K562 (cell line): ENCODE measurements around the gene GABRB2. TPM values are rescaled to one million over a fixed set of nuclear protein-coding genes. Genes with fewer than 3 reads are reported as not detected.

Source experiments
- ATAC-seq: fragments of 200-7000 bp; cut with Tn5 transposase; 3 replicates; pipeline ENCODE4 v1.9.1; 2020; ENCODE audit warnings: moderate library complexity
- BruUV-seq: library from RNA; stranded (reverse); fragments of 400-500 nt; replicated peaks from 2 replicates; lab custom pipeline; 2021; lab: Mats Ljungman, UMichigan
- CTCF ChIA-PET: fragments of 300-600 bp; formaldehyde crosslinking; extraction: SDS; loops from one replicate; lab custom pipeline; 2021; ENCODE audit warnings: low intra/inter-chr PET ratio; lab: Yijun Ruan, JAX
- POLR2A ChIA-PET: fragments of 300-600, 350-650 bp; sonication (Branson Sonifier 250); formaldehyde crosslinking; extraction: SDS; loops from one replicate; lab custom pipeline; 2021; ENCODE audit warnings: antibody characterized with exemption, inconsistent platforms; lab: Yijun Ruan, JAX
- DNase-seq, 4 experiments: peaks; one replicate each; pipeline versions ENCODE4 v3.0.0 to v3.0.0-alpha.2; 2011 to 2018; ENCODE audit warnings: low spot score in 3 of 4, mixed read lengths in 3 of 4; ENCODE audit errors: extremely low read depth in 1 of 4
- FAIRE-seq: peaks from 2 replicates; lab custom pipeline; 2011; peaks lifted over from hg19 to GRCh38; lab: Jason Lieb, UNC
- H2AFZ ChIP-seq: 2 replicates; pipeline ENCODE4 v1.6.0; 2011; ENCODE audit warnings: low read depth, low read length, control low read depth, inconsistent platforms
- H3K27ac ChIP-seq: fragments of 200-600 bp; 3 replicates; pipeline ENCODE4 v1.8.0; 2011; ENCODE audit warnings: low read depth, mild to moderate bottlenecking, control low read depth, inconsistent platforms, low read length, moderate library complexity, mixed read lengths; ENCODE audit errors: extremely low read depth
- H3K27me3 ChIP-seq, 2 experiments: fragments of 300-600 bp in 1 of 2; 2 replicates in 1 of 2; 3 replicates in 1 of 2; pipeline versions ENCODE4 v1.6.0 to v1.8.0; 2011; ENCODE audit warnings: inconsistent platforms in 2 of 2, low read length in 2 of 2, mild to moderate bottlenecking in 1 of 2, mixed read lengths in 1 of 2, moderate library complexity in 1 of 2; ENCODE audit not compliant: control insufficient read depth in 2 of 2, insufficient read depth in 2 of 2
- H3K36me3 ChIP-seq: fragments of 300-600 bp; 3 replicates; pipeline ENCODE4 v1.8.0; 2011; ENCODE audit warnings: mild to moderate bottlenecking, low read length, inconsistent platforms; ENCODE audit not compliant: control insufficient read depth, insufficient read depth
- H3K4me1 ChIP-seq, 2 experiments: fragments of 200-600 bp in 1 of 2; replicated peaks in 1 of 2; 2 replicates in 1 of 2; 3 replicates in 1 of 2; pipeline versions ENCODE4 v1.5.1 to v1.8.0; 2011; ENCODE audit warnings: inconsistent platforms in 2 of 2, low read length in 2 of 2, mild to moderate bottlenecking in 1 of 2, mixed read lengths in 1 of 2, moderate library complexity in 1 of 2; ENCODE audit not compliant: control insufficient read depth in 2 of 2, insufficient read depth in 2 of 2
- H3K4me2 ChIP-seq: 2 replicates; pipeline ENCODE4 v1.6.1; 2011; ENCODE audit warnings: low read length, control low read depth, inconsistent platforms, mixed read lengths; ENCODE audit not compliant: insufficient read depth
- H3K4me3 ChIP-seq: fragments of 200-600 bp; sonication (generic), shearing (Covaris generic); 2 replicates; pipeline ENCODE4 v1.5.1; 2016; ENCODE audit warnings: control low read depth, inconsistent platforms
- H3K79me2 ChIP-seq: fragments of 200-600 bp; 3 replicates; pipeline ENCODE4 v1.8.0; 2011; ENCODE audit warnings: low read length, inconsistent platforms; ENCODE audit not compliant: control insufficient read depth, insufficient read depth
- H3K9ac ChIP-seq, 2 experiments: 2 replicates each; pipeline versions ENCODE4 v1.6.0 to v1.6.1; 2011; ENCODE audit warnings: low read depth in 2 of 2, low read length in 2 of 2, control low read depth in 1 of 2, inconsistent platforms in 1 of 2, mild to moderate bottlenecking in 1 of 2, mixed read lengths in 1 of 2; ENCODE audit not compliant: insufficient read depth in 1 of 2
- H3K9me1 ChIP-seq: one replicate; pipeline ENCODE4 v1.6.0; 2011; ENCODE audit warnings: inconsistent platforms, mild to moderate bottlenecking, low read length, moderate library complexity; ENCODE audit not compliant: control insufficient read depth, insufficient read depth
- H3K9me3 ChIP-seq: replicated peaks from 2 replicates; pipeline ENCODE4 v1.5.1; 2011; ENCODE audit warnings: low read depth, low read length, inconsistent platforms; ENCODE audit not compliant: control insufficient read depth, insufficient read depth
- H4K20me1 ChIP-seq: replicated peaks from 2 replicates; pipeline ENCODE4 v1.6.1; 2011; ENCODE audit warnings: low read length, inconsistent platforms, mixed read lengths; ENCODE audit not compliant: control insufficient read depth, insufficient read depth
- BDP1 ChIP-seq: IDR thresholded peaks from 3 replicates; pipeline ENCODE4 v1.6.1; 2011; ENCODE audit not compliant: insufficient read length, insufficient read depth
- DPF2 ChIP-seq: fragments of 450-650 bp; IDR thresholded peaks from 2 replicates; pipeline ENCODE4 v1.6.1; 2016
- EWSR1 ChIP-seq: fragments of 450-650 bp; IDR thresholded peaks from 2 replicates; pipeline ENCODE4 v1.6.1; 2018; ENCODE audit warnings: borderline replicate concordance, mild to moderate bottlenecking, low read depth, moderate library complexity; ENCODE audit not compliant: partially characterized antibody
- GATAD2B ChIP-seq: fragments of 450-650 bp; IDR thresholded peaks from 2 replicates; pipeline ENCODE4 v1.6.1; 2017; ENCODE audit warnings: mild to moderate bottlenecking, borderline replicate concordance
- HMG20A ChIP-seq: fragments of 450-650 bp; formaldehyde crosslinking; conservative IDR thresholded peaks from 2 replicates; pipeline ENCODE4 v1.4.0; 2020; ENCODE audit warnings: mild to moderate bottlenecking, mixed read lengths
- HOMEZ ChIP-seq: fragments of 250-450 bp; sonication (Bioruptor Pico); IDR thresholded peaks from 2 replicates; pipeline ENCODE4 v1.4.0; 2020; ENCODE audit warnings: mild to moderate bottlenecking, moderate library complexity
- MBD2 ChIP-seq: sonication (generic); IDR thresholded peaks from 2 replicates; pipeline ENCODE4 v1.6.1; 2016; ENCODE audit warnings: low read depth, borderline replicate concordance
- MTA3 ChIP-seq: fragments of 450-650 bp; formaldehyde crosslinking; IDR thresholded peaks from 2 replicates; pipeline ENCODE4 v1.6.1; 2017; ENCODE audit warnings: mild to moderate bottlenecking, borderline replicate concordance
- NEUROD1 ChIP-seq: fragments of 150-350 bp; IDR thresholded peaks from 2 replicates; pipeline ENCODE4 v1.6.1; 2014; ENCODE audit warnings: borderline replicate concordance, low read length, low read depth; ENCODE audit not compliant: partially characterized antibody
- PYGO2 ChIP-seq: fragments of 450-650 bp; IDR thresholded peaks from 2 replicates; pipeline ENCODE4 v1.6.1; 2016; ENCODE audit warnings: mild to moderate bottlenecking, missing genetic modification characterization, moderate library complexity, missing compliant biosample characterization
- SMC3 ChIP-seq: conservative IDR thresholded peaks from 2 replicates; pipeline ENCODE4 v1.6.1; 2011; ENCODE audit warnings: low read depth, low read length, improper control_type of control experiment; ENCODE audit not compliant: insufficient read depth
- STAT5A ChIP-seq: IDR thresholded peaks from 2 replicates; pipeline ENCODE4 v1.6.1; 2012; ENCODE audit warnings: low read length, inconsistent platforms, borderline replicate concordance
- ZNF75A ChIP-seq: fragments of 450-650 bp; formaldehyde crosslinking; IDR thresholded peaks from 2 replicates; pipeline ENCODE4 v1.4.0; 2020; ENCODE audit warnings: mild to moderate bottlenecking
- WGBS: fragments of 100-300 bp; shearing (Covaris generic); methylation state at CpG from one replicate; pipeline ENCODE4 v1.1.6; 2016; ENCODE audit warnings: low coverage, mixed read lengths; ENCODE audit not compliant: insufficient coverage; ENCODE audit errors: missing lambda C conversion rate; 5-methylcytosine and 5-hydroxymethylcytosine counted together
- in situ Hi-C: fragments of 300-500 bp; cut with MboI; formaldehyde crosslinking; loops from 4 replicates; pipeline ENCODE4 v1.15.0; 2018; ENCODE audit warnings: inconsistent platforms, mixed read lengths
- intact Hi-C: fragments of 100-400 bp; cut with micrococcal nuclease; formaldehyde crosslinking; loops from 2 replicates; pipeline ENCODE4 v1.14.2; 2022
- polyA plus RNA-seq, 8 experiments: library from polyadenylated mRNA; depleted of rRNA in 4 of 8; stranded (reverse) in 5 of 8; unstranded in 3 of 8; fragments of >200 nt; fragmentation: Nextera tagmentation in 2 of 8; fragmentation: Illumina TruSeq in 1 of 8; extraction: Ambion mirVana in 2 of 8; extraction: Trizol in 1 of 8; gene quantifications; 2 replicates each; pipeline versions ENCODE4 v1.2.1 to v1.2.3, GENCODE V29; 2011 to 2014; ENCODE audit warnings: inconsistent platforms in 1 of 8, missing spikeins in 1 of 8
- total RNA-seq, 7 experiments: library from RNA; depleted of rRNA in 6 of 7; stranded (reverse); fragments of >200 nt in 6 of 7; fragmentation: Illumina TruSeq in 2 of 7; extraction: Trizol in 2 of 7; gene quantifications; 2 replicates each; pipeline versions ENCODE4 v1.2.1 to v1.2.3, GENCODE V29; 2011 to 2021; ENCODE audit warnings: low replicate concordance in 1 of 7
- TF ChIP-seq, protein P1 (sequence below): fragments of 250-450 bp; sonication (Bioruptor Pico); IDR thresholded peaks from 2 replicates; pipeline ENCODE4 v1.5.0; 2021

Gene GABRB2
- total and polyA plus RNA-seq, 9 of the 15 experiments (the other 6 are each of a cell fraction or from before 2014, with no cell fraction given): not detected

- Histone ChIP-seq H3K9me1 (no peaks in the 10 kb centered on the region), H3K4me3 (no peak overlapping the region), H4K20me1 (no peaks in the 10 kb centered on the region), H3K4me2 (no peak overlapping the region), H3K9ac (no peak overlapping the region), H3K27me3 (no peaks in the 10 kb centered on the region), H3K9me3 (no peaks in the 10 kb centered on the region), H3K36me3 (no peaks in the 10 kb centered on the region), H3K27ac (no peak overlapping the region), H3K4me1 (no peaks in the 10 kb centered on the region), H2AFZ (no peak overlapping the region), H3K79me2 (no peaks in the 10 kb centered on the region)
- POLR2A ChIA-PET: no interaction called here
- ATAC-seq (no peak), DNase-seq (no peak), FAIRE-seq (no peak)
- intact Hi-C loops: no loop called here
- CTCF ChIA-PET: no interaction called here
- in situ Hi-C loops: no loop called here
- 0% methylated on average over 5 of the region's 5 CpGs for WGBS
- BruUV-seq: no TSS peak
- TF ChIP-seq, protein P1, sequence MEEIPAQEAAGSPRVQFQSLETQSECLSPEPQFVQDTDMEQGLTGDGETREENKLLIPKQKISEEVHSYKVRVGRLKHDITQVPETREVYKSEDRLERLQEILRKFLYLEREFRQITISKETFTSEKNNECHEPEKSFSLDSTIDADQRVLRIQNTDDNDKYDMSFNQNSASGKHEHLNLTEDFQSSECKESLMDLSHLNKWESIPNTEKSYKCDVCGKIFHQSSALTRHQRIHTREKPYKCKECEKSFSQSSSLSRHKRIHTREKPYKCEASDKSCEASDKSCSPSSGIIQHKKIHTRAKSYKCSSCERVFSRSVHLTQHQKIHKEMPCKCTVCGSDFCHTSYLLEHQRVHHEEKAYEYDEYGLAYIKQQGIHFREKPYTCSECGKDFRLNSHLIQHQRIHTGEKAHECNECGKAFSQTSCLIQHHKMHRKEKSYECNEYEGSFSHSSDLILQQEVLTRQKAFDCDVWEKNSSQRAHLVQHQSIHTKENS (CRISPR knock-in tag): no peak
- TF ChIP-seq EWSR1 (no peak), MTA3 (no peak), STAT5A (no peak)
Measured at GRCh38 chr5:161580621-161581020, 34.1 kb upstream of the GABRB2 start.

DNA sequence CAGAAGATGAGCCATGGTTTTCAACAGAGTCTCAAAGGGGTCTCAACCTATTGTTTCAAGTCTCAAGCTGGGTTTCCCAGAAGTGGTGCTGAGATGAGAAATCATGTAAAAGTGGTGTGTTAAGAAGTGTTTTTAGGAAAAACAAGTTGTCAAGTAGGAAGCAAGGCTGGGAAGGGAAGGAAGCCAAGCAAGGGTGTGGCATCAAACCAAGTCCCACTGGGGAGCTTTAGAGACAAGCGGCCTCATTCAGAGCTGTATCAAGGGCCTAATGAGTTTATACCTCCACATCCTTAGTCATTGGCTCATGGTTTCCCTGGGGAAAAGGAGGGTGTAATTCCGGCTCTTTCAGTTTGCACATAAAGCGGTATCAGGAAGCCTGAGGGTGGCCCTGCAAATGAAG lies 26.4 kb upstream of the GABRB2 start:
- FAIRE-seq: no peak
- Histone ChIP-seq H3K4me3 (no peak overlapping the region), H3K4me2 (no peak overlapping the region), H3K4me1 (no peaks in the 10 kb centered on the region), H3K36me3 (no peaks in the 10 kb centered on the region), H3K27me3 (no peaks in the 10 kb centered on the region), H3K9me1 (no peaks in the 10 kb centered on the region), H3K9ac (no peak overlapping the region), H2AFZ (no peak overlapping the region), H4K20me1 (no peaks in the 10 kb centered on the region), H3K9me3 (no peaks in the 10 kb centered on the region), H3K27ac (no peak overlapping the region), H3K79me2 (no peaks in the 10 kb centered on the region)
- CTCF ChIA-PET: no interaction called here
- POLR2A ChIA-PET: no interaction called here
- intact Hi-C loops (no loop called here), in situ Hi-C loops (no loop called here)
- WGBS: 2% methylated on average over 3 of the region's 3 CpGs
- ATAC-seq: no peak
- BruUV-seq: no TSS peak
- DNase-seq: no peak
- TF ChIP-seq NEUROD1 (no peak), HOMEZ (CRISPR knock-in tag) (no peak), ZNF75A (CRISPR knock-in tag) (no peak), DPF2 (no peak), PYGO2 (tag) (no peak), GATAD2B (no peak), BDP1 (no peak), MBD2 (no peak), SMC3 (no peak), HMG20A (CRISPR knock-in tag) (no peak)
